ENCODE data around the gene AGPAT1. TPM values are rescaled to one million over a fixed set of nuclear protein-coding genes. Genes with fewer than 3 reads are reported as not detected.
"Not testable (repeated sequence)": the region's sequence is repeated elsewhere in the genome, so short reads cannot be mapped to it uniquely, and the experiment has no call there.

Gene AGPAT1
- total and polyA plus RNA-seq, 2 of the 13 experiments (the other 11 are each of a cell fraction or from before 2014, with no cell fraction given), result 51.3 to 139 TPM

GRCh38 chr6:32188381-32189068, 12.6 kb upstream of the AGPAT1 start (continued):
- TF ChIP-seq CTCF (CRISPR knock-in tag; IDR thresholded peaks at IDR 0.05) (no peak), FOXO4 (CRISPR knock-in tag; conservative IDR thresholded peaks at IDR 0.05) (no peak), PATZ1 (CRISPR knock-in tag; IDR thresholded peaks at IDR 0.05) (peak; percentile 34; the same call in 1 of the 2 replicates)

- Histone ChIP-seq H3K4me2 (ENCODE audit: low read depth, low read length) (peak overlapping the region; percentile 90), H3K4me1 (ENCODE audit: insufficient read depth, low read length) (peaks cover 34% of the 10 kb centered on the region), H3K79me2 (ENCODE audit: insufficient read depth, low read length) (peaks cover 15% of the 10 kb centered on the region), H3K36me3 (replicated peaks in 1 of 2; ENCODE audit: control insufficient read depth in 1 of 2, insufficient read depth in 2 of 2, low read length in 2 of 2) (peaks cover 9 to 26% of the 10 kb centered on the region in 2 experiments)
- ATAC-seq; H3K4me3 ChIP-seq (replicated peaks in 1 of 3; ENCODE audit: insufficient read depth in 1 of 3, low read depth in 2 of 3, low read length in 3 of 3); H3K9me3 ChIP-seq (ENCODE audit: low read length); in situ Hi-C loops (cut with HindIII; ENCODE audit: extremely low pct_ligation_motif_present, low pct_unique_long_range_greater_than_20kb); H4K20me1 ChIP-seq (ENCODE audit: insufficient read depth, low read length); H3K27ac ChIP-seq (ENCODE audit: extremely low read length, insufficient read depth, low read length); H3K27me3 ChIP-seq (ENCODE audit: control insufficient read depth in 1 of 2, insufficient read depth in 2 of 2, low read length in 2 of 2); intact Hi-C loops (cut with micrococcal nuclease; ENCODE audit: unreplicated experiment); CTCF ChIA-PET (ENCODE audit: low intra/inter-chr PET ratio, low total read pairs); DNase-seq (ENCODE audit: low spot score); BruUV-seq (replicated peaks); FAIRE-seq; H3K9ac ChIP-seq (ENCODE audit: insufficient read depth, low read depth, low read length); H2AFZ ChIP-seq (ENCODE audit: low read length): not testable (repeated sequence)
- TF ChIP-seq AGO2 (optimal IDR thresholded peaks at IDR 0.05; ENCODE audit: low read depth, low read length) (peak; percentile 36), ZNF354B (CRISPR knock-in tag; IDR thresholded peaks at IDR 0.05) (0 out of 2 replicates have a peak, but pooled peaks have one; percentile 34), ZNF687 (CRISPR knock-in tag; IDR thresholded peaks at IDR 0.05) (0 out of 2 replicates have a peak, but pooled peaks have one; percentile 9)
- WGBS (ENCODE audit: low lambda C conversion rate), result 99% methylated on average over 18 of the region's 18 CpGs
- POLR2A ChIA-PET, result interaction anchor here (2.0 to 7.1 kb wide), 3 partner anchors 8 to 60 kb away, joined by 4 to 127 read pairs (median 10); partner anchors contain the start of genes AGPAT1, ATF6B and RNF5
These were observed 12.0 kb upstream of the AGPAT1 start for GRCh38 chr6:32187725-32188380.
